ENCODE measurements around the gene DNLZ. TPM values are rescaled to one million over a fixed set of nuclear protein-coding genes. Genes with fewer than 3 reads are reported as not detected.

The DNLZ gene
- total RNA-seq, 3 donors from 2014 or later: 75.5 to 82.7 (median 75.5) TPM

- no peak for DNase-seq
- Mint-ChIP-seq H3K4me3 (peak overlapping the region; percentile 26), H3K9me3 (no peaks in the 10 kb centered on the region), H3K36me3 (ENCODE audit: insufficient read depth) (no peaks in the 10 kb centered on the region), H3K4me1 (ENCODE audit: low read depth) (peaks cover 1% of the 10 kb centered on the region), H3K27me3 (ENCODE audit: low read depth) (no peaks in the 10 kb centered on the region)
- no peak for ATAC-seq
These were observed 605 bp upstream of the DNLZ start for GRCh38 chr9:136363949-136364748.

GRCh38 chr9:136362450-136362784, 1.1 kb downstream of the DNLZ start:
- Mint-ChIP-seq H3K27me3 (ENCODE audit: low read depth) (no peaks in the 10 kb centered on the region), H3K9me3 (no peaks in the 10 kb centered on the region), H3K4me3 (peak overlapping the region; percentile 85), H3K36me3 (ENCODE audit: insufficient read depth) (no peaks in the 10 kb centered on the region), H3K4me1 (ENCODE audit: low read depth) (peaks cover 1% of the 10 kb centered on the region)
- ATAC-seq: no peak
- no peak for DNase-seq

- DNase-seq (no peak), ATAC-seq (no peak)
- no peaks in the 10 kb centered on the region for H3K9me3 Mint-ChIP-seq
- peaks cover 1% of the 10 kb centered on the region for H3K4me1 Mint-ChIP-seq (ENCODE audit: low read depth)
- no peaks in the 10 kb centered on the region for H3K36me3 Mint-ChIP-seq (ENCODE audit: insufficient read depth)
- no peaks in the 10 kb centered on the region for H3K27me3 Mint-ChIP-seq (ENCODE audit: low read depth)
- no peak overlapping the region for H3K4me3 Mint-ChIP-seq
These were observed 1.6 kb downstream of the DNLZ start for GRCh38 chr9:136361754-136362449.

GRCh38 chr9:136361047-136361753, 2.3 kb downstream of the DNLZ start:
- no peaks in the 10 kb centered on the region for H3K36me3 Mint-ChIP-seq (ENCODE audit: insufficient read depth)
- H3K4me3 Mint-ChIP-seq: no peak overlapping the region
- no peaks in the 10 kb centered on the region for H3K27me3 Mint-ChIP-seq (ENCODE audit: low read depth)
- no peak for ATAC-seq
- H3K9me3 Mint-ChIP-seq: no peaks in the 10 kb centered on the region
- H3K4me1 Mint-ChIP-seq (ENCODE audit: low read depth): peaks cover 1% of the 10 kb centered on the region
- DNase-seq: no peak

GRCh38 chr9:136359774-136360718, 3.5 kb downstream of the DNLZ start:
- no peak for ATAC-seq
- Mint-ChIP-seq H3K27me3 (ENCODE audit: low read depth) (no peaks in the 10 kb centered on the region), H3K4me3 (no peak overlapping the region), H3K4me1 (ENCODE audit: low read depth) (peaks cover 1% of the 10 kb centered on the region), H3K36me3 (ENCODE audit: insufficient read depth) (no peaks in the 10 kb centered on the region), H3K9me3 (no peaks in the 10 kb centered on the region)
- DNase-seq: no peak

- Mint-ChIP-seq H3K9me3 (no peaks in the 10 kb centered on the region), H3K36me3 (ENCODE audit: insufficient read depth) (no peaks in the 10 kb centered on the region), H3K4me3 (no peak overlapping the region), H3K27me3 (ENCODE audit: low read depth) (no peaks in the 10 kb centered on the region), H3K4me1 (ENCODE audit: low read depth) (peaks cover 1% of the 10 kb centered on the region)
- ATAC-seq (no peak), DNase-seq (no peak)
These were observed 4.7 kb downstream of the DNLZ start for GRCh38 chr9:136358888-136359287.

GRCh38 chr9:136358016-136358415, 5.5 kb downstream of the DNLZ start:
- ATAC-seq (no peak), DNase-seq (no peak)
- no peaks in the 10 kb centered on the region for H3K27me3 Mint-ChIP-seq (ENCODE audit: low read depth)
- H3K36me3 Mint-ChIP-seq (ENCODE audit: insufficient read depth): no peaks in the 10 kb centered on the region
- H3K9me3 Mint-ChIP-seq: no peaks in the 10 kb centered on the region
- no peak overlapping the region for H3K4me3 Mint-ChIP-seq
- H3K4me1 Mint-ChIP-seq (ENCODE audit: low read depth): peaks cover 1% of the 10 kb centered on the region

GRCh38 chr9:136357202-136357725, 6.3 kb downstream of the DNLZ start:
- H3K4me3 Mint-ChIP-seq: no peak overlapping the region
- no peaks in the 10 kb centered on the region for H3K36me3 Mint-ChIP-seq (ENCODE audit: insufficient read depth)
- no peaks in the 10 kb centered on the region for H3K4me1 Mint-ChIP-seq (ENCODE audit: low read depth)
- H3K27me3 Mint-ChIP-seq (ENCODE audit: low read depth): no peaks in the 10 kb centered on the region
- no peaks in the 10 kb centered on the region for H3K9me3 Mint-ChIP-seq
- ATAC-seq: no peak
- DNase-seq: no peak

GRCh38 chr9:136355616-136356557, 7.7 kb downstream of the DNLZ start:
- Mint-ChIP-seq H3K36me3 (ENCODE audit: insufficient read depth) (no peaks in the 10 kb centered on the region), H3K4me3 (no peak overlapping the region), H3K9me3 (no peaks in the 10 kb centered on the region), H3K4me1 (ENCODE audit: low read depth) (no peaks in the 10 kb centered on the region), H3K27me3 (ENCODE audit: low read depth) (no peaks in the 10 kb centered on the region)
- ATAC-seq (no peak), DNase-seq (no peak)

GRCh38 chr9:136354592-136355085, 8.9 kb downstream of the DNLZ start:
- Mint-ChIP-seq H3K4me1 (ENCODE audit: low read depth) (no peaks in the 10 kb centered on the region), H3K27me3 (ENCODE audit: low read depth) (no peaks in the 10 kb centered on the region), H3K36me3 (ENCODE audit: insufficient read depth) (no peaks in the 10 kb centered on the region), H3K4me3 (no peak overlapping the region), H3K9me3 (no peaks in the 10 kb centered on the region)
- DNase-seq: no peak
- no peak for ATAC-seq

GRCh38 chr9:136353757-136354488, 9.6 kb downstream of the DNLZ start:
- DNase-seq (no peak), ATAC-seq (no peak)
- Mint-ChIP-seq H3K4me3 (no peak overlapping the region), H3K27me3 (ENCODE audit: low read depth) (no peaks in the 10 kb centered on the region), H3K36me3 (ENCODE audit: insufficient read depth) (no peaks in the 10 kb centered on the region), H3K4me1 (ENCODE audit: low read depth) (no peaks in the 10 kb centered on the region), H3K9me3 (no peaks in the 10 kb centered on the region)

- Mint-ChIP-seq H3K36me3 (ENCODE audit: insufficient read depth) (no peaks in the 10 kb centered on the region), H3K4me1 (ENCODE audit: low read depth) (no peaks in the 10 kb centered on the region), H3K4me3 (no peak overlapping the region), H3K27me3 (ENCODE audit: low read depth) (no peaks in the 10 kb centered on the region), H3K9me3 (no peaks in the 10 kb centered on the region)
- DNase-seq: no peak
- ATAC-seq: no peak
These were observed 10.5 kb downstream of the DNLZ start for GRCh38 chr9:136353088-136353487.

Data from activated T-cell treated with anti-CD3 and anti-CD28 coated beads, Interleukin-2, amount 50 U/mL, for 4 hours (primary cell).